K562 (cell line): ENCODE data around the gene AGFG1. TPM values are rescaled to one million over a fixed set of nuclear protein-coding genes. Genes with fewer than 3 reads are reported as not detected.

Source experiments
- ATAC-seq: fragments of 200-7000 bp; cut with Tn5 transposase; 3 replicates; pipeline ENCODE4 v1.9.1; 2020; ENCODE audit warnings: moderate library complexity
- BruUV-seq: library from RNA; stranded (reverse); fragments of 400-500 nt; replicated peaks from 2 replicates; lab custom pipeline; 2021; lab: Mats Ljungman, UMichigan
- CTCF ChIA-PET: fragments of 300-600 bp; formaldehyde crosslinking; extraction: SDS; loops from one replicate; lab custom pipeline; 2021; ENCODE audit warnings: low intra/inter-chr PET ratio; lab: Yijun Ruan, JAX
- POLR2A ChIA-PET: fragments of 300-600, 350-650 bp; sonication (Branson Sonifier 250); formaldehyde crosslinking; extraction: SDS; loops from one replicate; lab custom pipeline; 2021; ENCODE audit warnings: antibody characterized with exemption, inconsistent platforms; lab: Yijun Ruan, JAX
- DNase-seq, 4 experiments: peaks; one replicate each; pipeline versions ENCODE4 v3.0.0 to v3.0.0-alpha.2; 2011 to 2018; ENCODE audit warnings: low spot score in 3 of 4, mixed read lengths in 3 of 4; ENCODE audit errors: extremely low read depth in 1 of 4
- FAIRE-seq: peaks from 2 replicates; lab custom pipeline; 2011; peaks lifted over from hg19 to GRCh38; lab: Jason Lieb, UNC
- H2AFZ ChIP-seq: 2 replicates; pipeline ENCODE4 v1.6.0; 2011; ENCODE audit warnings: low read depth, low read length, control low read depth, inconsistent platforms
- H3K27ac ChIP-seq: fragments of 200-600 bp; 3 replicates; pipeline ENCODE4 v1.8.0; 2011; ENCODE audit warnings: low read depth, mild to moderate bottlenecking, control low read depth, inconsistent platforms, low read length, moderate library complexity, mixed read lengths; ENCODE audit errors: extremely low read depth
- H3K27me3 ChIP-seq, 2 experiments: fragments of 300-600 bp in 1 of 2; 2 replicates in 1 of 2; 3 replicates in 1 of 2; pipeline versions ENCODE4 v1.6.0 to v1.8.0; 2011; ENCODE audit warnings: inconsistent platforms in 2 of 2, low read length in 2 of 2, mild to moderate bottlenecking in 1 of 2, mixed read lengths in 1 of 2, moderate library complexity in 1 of 2; ENCODE audit not compliant: control insufficient read depth in 2 of 2, insufficient read depth in 2 of 2
- H3K36me3 ChIP-seq: fragments of 300-600 bp; 3 replicates; pipeline ENCODE4 v1.8.0; 2011; ENCODE audit warnings: mild to moderate bottlenecking, low read length, inconsistent platforms; ENCODE audit not compliant: control insufficient read depth, insufficient read depth
- H3K4me1 ChIP-seq, 2 experiments: fragments of 200-600 bp in 1 of 2; replicated peaks in 1 of 2; 2 replicates in 1 of 2; 3 replicates in 1 of 2; pipeline versions ENCODE4 v1.5.1 to v1.8.0; 2011; ENCODE audit warnings: inconsistent platforms in 2 of 2, low read length in 2 of 2, mild to moderate bottlenecking in 1 of 2, mixed read lengths in 1 of 2, moderate library complexity in 1 of 2; ENCODE audit not compliant: control insufficient read depth in 2 of 2, insufficient read depth in 2 of 2
- H3K4me2 ChIP-seq: 2 replicates; pipeline ENCODE4 v1.6.1; 2011; ENCODE audit warnings: low read length, control low read depth, inconsistent platforms, mixed read lengths; ENCODE audit not compliant: insufficient read depth
- H3K4me3 ChIP-seq: fragments of 200-600 bp; sonication (generic), shearing (Covaris generic); 2 replicates; pipeline ENCODE4 v1.5.1; 2016; ENCODE audit warnings: control low read depth, inconsistent platforms
- H3K79me2 ChIP-seq: fragments of 200-600 bp; 3 replicates; pipeline ENCODE4 v1.8.0; 2011; ENCODE audit warnings: low read length, inconsistent platforms; ENCODE audit not compliant: control insufficient read depth, insufficient read depth
- H3K9ac ChIP-seq, 2 experiments: 2 replicates each; pipeline versions ENCODE4 v1.6.0 to v1.6.1; 2011; ENCODE audit warnings: low read depth in 2 of 2, low read length in 2 of 2, control low read depth in 1 of 2, inconsistent platforms in 1 of 2, mild to moderate bottlenecking in 1 of 2, mixed read lengths in 1 of 2; ENCODE audit not compliant: insufficient read depth in 1 of 2
- H3K9me1 ChIP-seq: one replicate; pipeline ENCODE4 v1.6.0; 2011; ENCODE audit warnings: inconsistent platforms, mild to moderate bottlenecking, low read length, moderate library complexity; ENCODE audit not compliant: control insufficient read depth, insufficient read depth
- H3K9me3 ChIP-seq: replicated peaks from 2 replicates; pipeline ENCODE4 v1.5.1; 2011; ENCODE audit warnings: low read depth, low read length, inconsistent platforms; ENCODE audit not compliant: control insufficient read depth, insufficient read depth
- H4K20me1 ChIP-seq: replicated peaks from 2 replicates; pipeline ENCODE4 v1.6.1; 2011; ENCODE audit warnings: low read length, inconsistent platforms, mixed read lengths; ENCODE audit not compliant: control insufficient read depth, insufficient read depth
- BACH1 ChIP-seq: fragments of 200-800 bp; sonication (Bioruptor generic); IDR thresholded peaks from 2 replicates; pipeline ENCODE4 v1.6.1; 2016; ENCODE audit warnings: missing genetic modification characterization, missing compliant biosample characterization
- BMI1 ChIP-seq: fragments of 150-350 bp; IDR thresholded peaks from 2 replicates; pipeline ENCODE4 v1.6.1; 2014; ENCODE audit warnings: low read length
- BRD4 ChIP-seq: fragments of 200-600 bp; sonication (generic); IDR thresholded peaks from 2 replicates; pipeline ENCODE4 v1.6.1; 2017; ENCODE audit warnings: inconsistent platforms
- CHD4 ChIP-seq: fragments of 200-600 bp; sonication (generic); IDR thresholded peaks from 3 replicates; pipeline ENCODE4 v1.6.1; 2012; ENCODE audit warnings: low read depth, mild to moderate bottlenecking, mixed read lengths, low read length, inconsistent platforms; ENCODE audit not compliant: insufficient read depth, insufficient replicate concordance, poor library complexity, severe bottlenecking
- ELF1 ChIP-seq: fragments of 200-800 bp; sonication (Bioruptor generic); IDR thresholded peaks from 2 replicates; pipeline ENCODE4 v1.6.1; 2016; ENCODE audit warnings: missing genetic modification characterization, missing compliant biosample characterization
- FOXA1 ChIP-seq: fragments of 450-650 bp; IDR thresholded peaks from 2 replicates; pipeline ENCODE4 v1.6.1; 2016; ENCODE audit warnings: mild to moderate bottlenecking, borderline replicate concordance
- FUS ChIP-seq: fragments of 200-400 bp; formaldehyde crosslinking; optimal IDR thresholded peaks from 2 replicates; pipeline ENCODE3; 2017; ENCODE audit warnings: low read depth, low read length
- HOXB6 ChIP-seq: fragments of 250-450 bp; sonication (Bioruptor Pico); IDR thresholded peaks from 2 replicates; pipeline ENCODE4 v1.5.1; 2022; ENCODE audit warnings: mild to moderate bottlenecking, borderline replicate concordance
- MCM2 ChIP-seq: fragments of 450-650 bp; IDR thresholded peaks from 2 replicates; pipeline ENCODE4 v1.6.1; 2017; ENCODE audit warnings: low read depth, mild to moderate bottlenecking
- MEIS2 ChIP-seq: fragments of 450-650 bp; IDR thresholded peaks from 2 replicates; pipeline ENCODE4 v1.6.1; 2014; ENCODE audit warnings: mild to moderate bottlenecking; ENCODE audit not compliant: partially characterized antibody
- NR2C2 ChIP-seq, 2 experiments: fragments of 200-800 bp in 1 of 2; sonication (Bioruptor generic) in 1 of 2; sonication (generic) in 1 of 2; formaldehyde crosslinking in 1 of 2; IDR thresholded peaks; 2 replicates each; pipeline versions ENCODE4 v1.6.1 to v1.8.0; 2016 to 2022; ENCODE audit warnings: mild to moderate bottlenecking in 1 of 2, missing compliant biosample characterization in 1 of 2, missing genetic modification characterization in 1 of 2, missing genetic modification reagents in 1 of 2
- SRSF7 ChIP-seq: fragments of 200-400 bp; formaldehyde crosslinking; optimal IDR thresholded peaks from 2 replicates; pipeline ENCODE3; 2017; ENCODE audit warnings: mild to moderate bottlenecking, low read depth, low read length
- XRCC5 ChIP-seq: fragments of 200-400 bp; formaldehyde crosslinking; IDR thresholded peaks from 2 replicates; pipeline ENCODE4 v1.6.1; 2017; ENCODE audit warnings: low read depth, mild to moderate bottlenecking, low read length
- ZNF12 ChIP-seq: sonication (generic); formaldehyde crosslinking; IDR thresholded peaks from 2 replicates; pipeline ENCODE4 v1.4.0; 2020; ENCODE audit warnings: mild to moderate bottlenecking, missing genetic modification reagents
- ZNF175 ChIP-seq: fragments of 200-800 bp; sonication (Bioruptor generic); IDR thresholded peaks from 2 replicates; pipeline ENCODE4 v1.6.1; 2016; ENCODE audit warnings: low read depth, mild to moderate bottlenecking, missing genetic modification characterization, missing compliant biosample characterization
- ZNF444 ChIP-seq: fragments of 250-450 bp; sonication (Bioruptor Pico); IDR thresholded peaks from 2 replicates; pipeline ENCODE4 v1.4.0; 2020; ENCODE audit warnings: mild to moderate bottlenecking, moderate library complexity
- ZNF77 ChIP-seq: fragments of 250-450 bp; sonication (Bioruptor Pico); IDR thresholded peaks from 2 replicates; pipeline ENCODE4 v1.5.0; 2020
- ZZZ3 ChIP-seq: fragments of 450-650 bp; IDR thresholded peaks from 2 replicates; pipeline ENCODE4 v1.6.1; 2016; ENCODE audit warnings: antibody characterized with exemption, mild to moderate bottlenecking, moderate library complexity
- WGBS: fragments of 100-300 bp; shearing (Covaris generic); methylation state at CpG from one replicate; pipeline ENCODE4 v1.1.6; 2016; ENCODE audit warnings: low coverage, mixed read lengths; ENCODE audit not compliant: insufficient coverage; ENCODE audit errors: missing lambda C conversion rate; 5-methylcytosine and 5-hydroxymethylcytosine counted together
- in situ Hi-C: fragments of 300-500 bp; cut with MboI; formaldehyde crosslinking; loops from 4 replicates; pipeline ENCODE4 v1.15.0; 2018; ENCODE audit warnings: inconsistent platforms, mixed read lengths
- intact Hi-C: fragments of 100-400 bp; cut with micrococcal nuclease; formaldehyde crosslinking; loops from 2 replicates; pipeline ENCODE4 v1.14.2; 2022
- polyA plus RNA-seq, 8 experiments: library from polyadenylated mRNA; depleted of rRNA in 4 of 8; stranded (reverse) in 5 of 8; unstranded in 3 of 8; fragments of >200 nt; fragmentation: Nextera tagmentation in 2 of 8; fragmentation: Illumina TruSeq in 1 of 8; extraction: Ambion mirVana in 2 of 8; extraction: Trizol in 1 of 8; gene quantifications; 2 replicates each; pipeline versions ENCODE4 v1.2.1 to v1.2.3, GENCODE V29; 2011 to 2014; ENCODE audit warnings: inconsistent platforms in 1 of 8, missing spikeins in 1 of 8
- total RNA-seq, 7 experiments: library from RNA; depleted of rRNA in 6 of 7; stranded (reverse); fragments of >200 nt in 6 of 7; fragmentation: Illumina TruSeq in 2 of 7; extraction: Trizol in 2 of 7; gene quantifications; 2 replicates each; pipeline versions ENCODE4 v1.2.1 to v1.2.3, GENCODE V29; 2011 to 2021; ENCODE audit warnings: low replicate concordance in 1 of 7
- TF ChIP-seq, protein P1 (sequence below): fragments of 450-650 bp; IDR thresholded peaks from 2 replicates; pipeline ENCODE4 v1.6.1; 2016; ENCODE audit warnings: antibody characterized with exemption

The AGFG1 gene
- total and polyA plus RNA-seq, 9 of the 15 experiments (the other 6 are each of a cell fraction or from before 2014, with no cell fraction given) = 11.2 to 97.5 (median 36.0) TPM

DNA sequence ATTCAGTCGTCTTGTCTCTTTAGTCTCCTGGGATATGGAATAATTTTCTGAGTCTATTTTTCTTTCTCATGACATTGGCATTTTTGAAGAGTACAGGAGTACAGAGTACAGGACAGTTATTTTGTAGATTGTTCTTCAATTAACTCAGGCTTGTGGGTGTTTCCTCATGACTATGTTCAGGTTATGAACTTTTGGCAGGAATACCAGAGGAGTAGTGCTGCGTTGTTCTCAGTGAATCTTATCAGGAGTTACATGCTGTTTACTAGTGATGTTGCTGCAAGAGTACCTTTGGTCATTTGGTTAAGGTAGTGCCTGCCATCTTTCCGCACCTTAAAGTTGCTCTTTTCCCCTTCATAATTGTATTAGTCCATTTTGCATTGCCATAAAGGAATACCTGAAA is 41.3 kb upstream of the AGFG1 start:
- Histone ChIP-seq H3K36me3 (no peaks in the 10 kb centered on the region), H3K79me2 (no peaks in the 10 kb centered on the region), H3K4me2 (no peak overlapping the region), H3K9ac (no peak overlapping the region), H2AFZ (no peak overlapping the region), H3K27ac (no peak overlapping the region), H3K4me1 (no peaks in the 10 kb centered on the region), H3K9me3 (peaks cover 1% of the 10 kb centered on the region; the same call in 1 of the 2 replicates), H3K4me3 (no peak overlapping the region), H3K27me3 (no peaks in the 10 kb centered on the region), H4K20me1 (no peaks in the 10 kb centered on the region), H3K9me1 (no peaks in the 10 kb centered on the region)
- no TSS peak for BruUV-seq
- ChIA-PET POLR2A (no interaction called here), CTCF (no interaction called here)
- DNase-seq = no peak
- 23% methylated on average over 3 of the region's 3 CpGs for WGBS
- intact Hi-C loops = no loop called here
- TF ChIP-seq BRD4 (no peak), FOXA1 (no peak), CHD4 (no peak), ZZZ3 (no peak), ZNF77 (CRISPR knock-in tag) (no peak), BACH1 (tag) (no peak), ZNF175 (CRISPR knock-in tag) (no peak), HOXB6 (no peak), ELF1 (no peak), MEIS2 (no peak), XRCC5 (no peak), NR2C2 (CRISPR knock-in tag; IDR thresholded peaks at IDR 0.05) (no peak), NR2C2 (tag; IDR thresholded peaks at IDR 0.05) (no peak), FUS (no peak), BMI1 (no peak), SRSF7 (no peak), ZNF444 (CRISPR knock-in tag) (no peak), ZNF12 (CRISPR knock-in tag) (no peak), MCM2 (no peak)
- TF ChIP-seq, protein P1, sequence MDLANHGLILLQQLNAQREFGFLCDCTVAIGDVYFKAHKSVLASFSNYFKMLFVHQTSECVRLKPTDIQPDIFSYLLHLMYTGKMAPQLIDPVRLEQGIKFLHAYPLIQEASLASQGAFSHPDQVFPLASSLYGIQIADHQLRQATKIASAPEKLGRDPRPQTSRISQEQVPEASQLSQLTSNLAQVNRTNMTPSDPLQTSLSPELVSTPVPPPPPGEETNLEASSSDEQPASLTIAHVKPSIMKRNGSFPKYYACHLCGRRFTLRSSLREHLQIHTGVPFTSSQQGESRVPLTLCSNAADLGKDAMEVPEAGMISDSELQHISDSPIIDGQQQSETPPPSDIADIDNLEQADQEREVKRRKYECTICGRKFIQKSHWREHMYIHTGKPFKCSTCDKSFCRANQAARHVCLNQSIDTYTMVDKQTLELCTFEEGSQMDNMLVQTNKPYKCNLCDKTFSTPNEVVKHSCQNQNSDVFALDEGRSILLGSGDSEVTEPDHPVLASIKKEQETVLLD = no peak
- in situ Hi-C loops = no loop called here
- FAIRE-seq = no peak
- no peak for ATAC-seq
